ENCODE data around the gene GRM1. TPM values are rescaled to one million over a fixed set of nuclear protein-coding genes. Genes with fewer than 3 reads are reported as not detected.

Gene GRM1
- total and polyA plus RNA-seq, 9 donors: 0.02 to 0.24 (median 0.10) TPM

DNA sequence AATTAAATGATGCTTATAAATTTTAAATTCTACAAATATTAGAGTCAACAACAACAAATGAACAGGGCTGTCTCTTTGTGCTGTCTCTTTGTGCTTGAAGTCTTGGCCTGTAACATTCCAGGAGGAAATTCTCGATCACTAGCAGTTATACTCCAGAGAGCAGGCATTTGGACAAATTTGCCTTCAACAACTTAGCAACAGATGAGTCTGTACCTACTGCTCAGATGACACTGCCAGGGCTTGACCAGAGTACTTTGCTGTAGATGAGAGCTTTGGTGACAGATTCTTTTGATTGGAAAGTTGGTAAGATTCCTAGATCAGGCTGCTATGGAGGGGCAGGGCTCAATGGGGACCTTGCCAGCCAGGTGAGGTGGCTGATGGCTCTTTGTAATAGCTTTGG is 217.2 kb downstream of the GRM1 start:
- H3K27ac ChIP-seq: no peak overlapping the region
- TF ChIP-seq EP300 (IDR thresholded peaks at IDR 0.05) (no peak), POLR2A (IDR thresholded peaks at IDR 0.05) (no peak)
- TF ChIP-seq, protein P1, sequence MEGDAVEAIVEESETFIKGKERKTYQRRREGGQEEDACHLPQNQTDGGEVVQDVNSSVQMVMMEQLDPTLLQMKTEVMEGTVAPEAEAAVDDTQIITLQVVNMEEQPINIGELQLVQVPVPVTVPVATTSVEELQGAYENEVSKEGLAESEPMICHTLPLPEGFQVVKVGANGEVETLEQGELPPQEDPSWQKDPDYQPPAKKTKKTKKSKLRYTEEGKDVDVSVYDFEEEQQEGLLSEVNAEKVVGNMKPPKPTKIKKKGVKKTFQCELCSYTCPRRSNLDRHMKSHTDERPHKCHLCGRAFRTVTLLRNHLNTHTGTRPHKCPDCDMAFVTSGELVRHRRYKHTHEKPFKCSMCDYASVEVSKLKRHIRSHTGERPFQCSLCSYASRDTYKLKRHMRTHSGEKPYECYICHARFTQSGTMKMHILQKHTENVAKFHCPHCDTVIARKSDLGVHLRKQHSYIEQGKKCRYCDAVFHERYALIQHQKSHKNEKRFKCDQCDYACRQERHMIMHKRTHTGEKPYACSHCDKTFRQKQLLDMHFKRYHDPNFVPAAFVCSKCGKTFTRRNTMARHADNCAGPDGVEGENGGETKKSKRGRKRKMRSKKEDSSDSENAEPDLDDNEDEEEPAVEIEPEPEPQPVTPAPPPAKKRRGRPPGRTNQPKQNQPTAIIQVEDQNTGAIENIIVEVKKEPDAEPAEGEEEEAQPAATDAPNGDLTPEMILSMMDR (IDR thresholded peaks at IDR 0.05): no peak

GRCh38 chr6:146253691-146254090 is 224.8 kb downstream of the GRM1 start:
- Histone ChIP-seq H3K27ac (no peak overlapping the region), H3K9me3 (no peaks in the 10 kb centered on the region), H3K4me3 (no peak overlapping the region), H3K4me1 (ENCODE audit: insufficient read depth) (no peaks in the 10 kb centered on the region), H3K27me3 (no peaks in the 10 kb centered on the region), H3K36me3 (no peaks in the 10 kb centered on the region)
- DNase-seq: no peak
- TF ChIP-seq POLR2A (IDR thresholded peaks at IDR 0.05) (no peak), EP300 (IDR thresholded peaks at IDR 0.05) (no peak)
- TF ChIP-seq, protein P1 (IDR thresholded peaks at IDR 0.05): no peak
- intact Hi-C loops (cut with DNase I): no loop called here

More for the DNA sequence above, 217.2 kb downstream of the GRM1 start:
- intact Hi-C loops (cut with DNase I): no loop called here
- 53 to 70% (median 60%) methylated on average over 1 of the region's 1 CpG for WGBS, 3 donors
- no peak for DNase-seq
- H3K4me1 ChIP-seq (ENCODE audit: insufficient read depth): no peaks in the 10 kb centered on the region
- H3K9me3 ChIP-seq: no peaks in the 10 kb centered on the region
- H3K4me3 ChIP-seq: no peak overlapping the region
- H3K36me3 ChIP-seq: no peaks in the 10 kb centered on the region
- no peaks in the 10 kb centered on the region for H3K27me3 ChIP-seq

- Histone ChIP-seq H3K27me3 (no peaks in the 10 kb centered on the region), H3K27ac (no peak overlapping the region)
- intact Hi-C loops (cut with DNase I): no loop called here
These were observed 229.3 kb downstream of the GRM1 start for GRCh38 chr6:146258206-146258605.

DNA sequence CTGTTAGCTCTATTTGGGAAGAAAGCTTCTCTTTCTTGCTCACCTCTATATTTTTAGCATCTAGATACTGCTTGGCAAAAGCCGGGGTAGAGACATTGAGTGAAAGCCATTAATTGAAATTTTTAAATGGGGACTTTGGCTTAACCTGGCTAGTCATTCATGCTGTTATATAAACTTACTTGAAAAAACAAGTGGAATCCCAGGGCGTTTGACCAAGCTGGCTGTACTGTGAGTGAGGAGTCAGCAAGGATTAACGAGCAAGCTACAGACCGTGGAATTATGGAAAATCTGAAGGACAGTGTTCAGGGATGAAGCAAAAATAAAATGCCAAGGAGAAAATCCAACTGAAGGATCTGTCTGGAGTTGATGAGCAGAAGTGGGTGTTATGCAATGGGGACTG is 232.0 kb downstream of the GRM1 start:
- WGBS, 3 donors: 58 to 74% (median 60%) methylated on average over 4 of the region's 4 CpGs
- Histone ChIP-seq H3K27ac (no peak overlapping the region), H3K4me3 (no peak overlapping the region), H3K9me3 (no peaks in the 10 kb centered on the region), H3K27me3 (no peaks in the 10 kb centered on the region), H3K36me3 (no peaks in the 10 kb centered on the region), H3K4me1 (ENCODE audit: insufficient read depth) (no peaks in the 10 kb centered on the region)
- TF ChIP-seq EP300 (IDR thresholded peaks at IDR 0.05): no peak
- TF ChIP-seq, protein P1 (IDR thresholded peaks at IDR 0.05): no peak
- TF ChIP-seq POLR2A (IDR thresholded peaks at IDR 0.05): no peak
- DNase-seq: no peak
- intact Hi-C loops (cut with DNase I): no loop called here

More at GRCh38 chr6:146258206-146258605, 229.3 kb downstream of the GRM1 start:
- Histone ChIP-seq H3K36me3 (no peaks in the 10 kb centered on the region), H3K4me3 (no peak overlapping the region), H3K9me3 (no peaks in the 10 kb centered on the region), H3K4me1 (ENCODE audit: insufficient read depth) (no peaks in the 10 kb centered on the region)
- no peak for DNase-seq
- no peak for TF ChIP-seq EP300 (IDR thresholded peaks at IDR 0.05)
- TF ChIP-seq, protein P1 (IDR thresholded peaks at IDR 0.05): no peak
- no peak for TF ChIP-seq POLR2A (IDR thresholded peaks at IDR 0.05)
- 53 to 67% (median 60%) methylated on average over 1 of the region's 1 CpG for WGBS, 3 donors

All from ovary (tissue), 9 donors.